Loucy (cell line): ENCODE measurements around the gene TAGLN2.
A peak's percentile ranks its signal among the peaks of the same experiment; 100 is the strongest.
"Not testable (repeated sequence)": the region's sequence is repeated elsewhere in the genome, so short reads cannot be mapped to it uniquely, and the experiment has no call there.

ENCODE experiments used
- H2AFZ ChIP-seq: fragments of 200-600 bp; sonication (generic); 2 replicates; pipeline ENCODE4 v1.6.0; 2016; ENCODE audit warnings: antibody characterized with exemption, mild to moderate bottlenecking, low read length, moderate library complexity
- H3F3A ChIP-seq: fragments of 200-600 bp; 2 replicates; pipeline ENCODE4 v1.6.0; 2016; ENCODE audit warnings: antibody characterized with exemption, low read depth, mild to moderate bottlenecking
- H3K27me3 ChIP-seq: fragments of 200-600 bp; sonication (generic); 2 replicates; pipeline ENCODE4 v1.6.1; 2014; ENCODE audit warnings: low read length, mild to moderate bottlenecking; ENCODE audit not compliant: insufficient read depth, poor library complexity, severe bottlenecking
- H3K36me3 ChIP-seq: fragments of 200-600 bp; sonication (generic); 2 replicates; pipeline ENCODE4 v1.6.1; 2016; ENCODE audit warnings: low read length; ENCODE audit not compliant: insufficient read depth
- H3K4me1 ChIP-seq: fragments of 200-600 bp; sonication (generic); 2 replicates; pipeline ENCODE4 v1.5.1; 2014; ENCODE audit warnings: low read length, mild to moderate bottlenecking; ENCODE audit not compliant: insufficient read depth, poor library complexity, severe bottlenecking
- H3K4me2 ChIP-seq: fragments of 200-600 bp; sonication (generic); 2 replicates; pipeline ENCODE4 v1.6.0; 2014; ENCODE audit warnings: antibody characterized with exemption, low read length, low read depth, mild to moderate bottlenecking; ENCODE audit not compliant: poor library complexity, severe bottlenecking
- H3K4me3 ChIP-seq: fragments of 200-600 bp; sonication (generic); 2 replicates; pipeline ENCODE4 v1.5.1; 2014; ENCODE audit warnings: low read length, mild to moderate bottlenecking, mixed read lengths; ENCODE audit not compliant: poor library complexity, severe bottlenecking
- H3K79me2 ChIP-seq: fragments of 200-600 bp; sonication (generic); 2 replicates; pipeline ENCODE4 v1.6.1; 2014; ENCODE audit warnings: low read length; ENCODE audit not compliant: insufficient read depth
- H3K9ac ChIP-seq: fragments of 200-600 bp; sonication (generic); 2 replicates; pipeline ENCODE4 v1.6.0; 2014; ENCODE audit warnings: mild to moderate bottlenecking, low read depth, low read length, moderate library complexity; ENCODE audit not compliant: poor library complexity, severe bottlenecking
- H3K9me2 ChIP-seq: fragments of 200-600 bp; sonication (generic); replicated peaks from 2 replicates; pipeline ENCODE4 v1.6.1; 2016; ENCODE audit warnings: low read depth, low read length, mixed read lengths
- H3K9me3 ChIP-seq: fragments of 200-600 bp; sonication (generic); 2 replicates; pipeline ENCODE4 v1.6.1; 2014; ENCODE audit warnings: mild to moderate bottlenecking, antibody characterized with exemption, low read length, low read depth; ENCODE audit not compliant: insufficient read depth
- H4K20me1 ChIP-seq: fragments of 200-600 bp; sonication (generic); 2 replicates; pipeline ENCODE4 v1.6.0; 2014; ENCODE audit warnings: antibody characterized with exemption, low read length, mild to moderate bottlenecking; ENCODE audit not compliant: insufficient read depth, poor library complexity, severe bottlenecking
- EZH2phosphoT487 ChIP-seq: fragments of 200-600 bp; IDR thresholded peaks from 2 replicates; pipeline ENCODE4 v1.6.1; 2018; ENCODE audit warnings: antibody characterized with exemption, mild to moderate bottlenecking, moderate library complexity, borderline replicate concordance
- TF ChIP-seq, protein P1 (sequence below): fragments of 200-600 bp; sonication (generic); conservative IDR thresholded peaks from 2 replicates; pipeline ENCODE4 v1.5.1; 2014; ENCODE audit warnings: mild to moderate bottlenecking, antibody characterized with exemption, low read length

The TAGLN2 gene

DNA sequence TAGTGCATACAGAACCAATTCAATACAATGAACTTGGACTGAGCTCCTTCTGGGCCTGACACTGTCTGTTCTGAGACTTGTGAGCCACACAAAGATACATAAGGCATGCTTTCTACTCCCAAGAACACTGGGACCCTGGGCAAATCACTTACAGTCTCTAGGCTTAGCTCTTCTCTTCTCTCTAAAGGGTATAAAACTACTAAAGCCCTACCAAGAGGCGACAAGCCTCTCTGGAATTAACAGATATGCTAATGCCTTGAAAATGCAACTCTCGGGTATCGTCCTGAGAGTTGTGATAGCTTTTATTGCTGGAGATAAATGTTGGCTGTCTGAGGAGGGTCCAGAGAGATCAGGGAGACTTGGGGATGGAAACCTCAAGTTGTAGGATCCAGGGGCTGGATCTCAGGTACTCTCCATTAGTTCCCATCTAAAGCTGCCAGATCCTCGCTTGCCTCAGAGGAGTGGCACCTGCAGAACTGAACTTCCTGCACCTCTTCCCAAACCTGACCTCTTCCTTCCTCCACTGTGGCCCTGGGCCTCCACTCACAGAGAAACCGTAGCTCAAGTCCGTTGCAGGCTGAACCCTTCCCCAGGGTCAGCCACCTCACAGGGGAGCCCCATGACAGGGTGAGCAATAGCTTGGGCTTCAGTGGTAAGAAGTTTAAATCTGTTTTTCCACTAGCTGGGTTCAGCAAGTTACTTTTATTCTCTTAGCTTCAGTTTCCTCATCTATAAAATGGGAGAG is 13.8 kb downstream of the TAGLN2 start:
- Histone ChIP-seq H3K4me2 (peak overlapping the region; percentile 88), H4K20me1 (no peaks in the 10 kb centered on the region), H3K9ac (peak overlapping the region; percentile 86), H3K9me3 (no peaks in the 10 kb centered on the region), H3F3A (peaks cover 9% of the 10 kb centered on the region; the same call in 1 of the 2 replicates), H3K4me1 (peaks cover 82% of the 10 kb centered on the region), H3K27me3 (no peaks in the 10 kb centered on the region), H3K79me2 (peaks cover 17% of the 10 kb centered on the region), H2AFZ (no peak overlapping the region), H3K9me2 (no peaks in the 10 kb centered on the region), H3K4me3 (peak overlapping the region; percentile 62), H3K36me3 (peaks cover 17% of the 10 kb centered on the region; the same call in 1 of the 2 replicates)
- no peak for TF ChIP-seq EZH2phosphoT487
- TF ChIP-seq, protein P1, sequence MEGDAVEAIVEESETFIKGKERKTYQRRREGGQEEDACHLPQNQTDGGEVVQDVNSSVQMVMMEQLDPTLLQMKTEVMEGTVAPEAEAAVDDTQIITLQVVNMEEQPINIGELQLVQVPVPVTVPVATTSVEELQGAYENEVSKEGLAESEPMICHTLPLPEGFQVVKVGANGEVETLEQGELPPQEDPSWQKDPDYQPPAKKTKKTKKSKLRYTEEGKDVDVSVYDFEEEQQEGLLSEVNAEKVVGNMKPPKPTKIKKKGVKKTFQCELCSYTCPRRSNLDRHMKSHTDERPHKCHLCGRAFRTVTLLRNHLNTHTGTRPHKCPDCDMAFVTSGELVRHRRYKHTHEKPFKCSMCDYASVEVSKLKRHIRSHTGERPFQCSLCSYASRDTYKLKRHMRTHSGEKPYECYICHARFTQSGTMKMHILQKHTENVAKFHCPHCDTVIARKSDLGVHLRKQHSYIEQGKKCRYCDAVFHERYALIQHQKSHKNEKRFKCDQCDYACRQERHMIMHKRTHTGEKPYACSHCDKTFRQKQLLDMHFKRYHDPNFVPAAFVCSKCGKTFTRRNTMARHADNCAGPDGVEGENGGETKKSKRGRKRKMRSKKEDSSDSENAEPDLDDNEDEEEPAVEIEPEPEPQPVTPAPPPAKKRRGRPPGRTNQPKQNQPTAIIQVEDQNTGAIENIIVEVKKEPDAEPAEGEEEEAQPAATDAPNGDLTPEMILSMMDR: no peak

DNA sequence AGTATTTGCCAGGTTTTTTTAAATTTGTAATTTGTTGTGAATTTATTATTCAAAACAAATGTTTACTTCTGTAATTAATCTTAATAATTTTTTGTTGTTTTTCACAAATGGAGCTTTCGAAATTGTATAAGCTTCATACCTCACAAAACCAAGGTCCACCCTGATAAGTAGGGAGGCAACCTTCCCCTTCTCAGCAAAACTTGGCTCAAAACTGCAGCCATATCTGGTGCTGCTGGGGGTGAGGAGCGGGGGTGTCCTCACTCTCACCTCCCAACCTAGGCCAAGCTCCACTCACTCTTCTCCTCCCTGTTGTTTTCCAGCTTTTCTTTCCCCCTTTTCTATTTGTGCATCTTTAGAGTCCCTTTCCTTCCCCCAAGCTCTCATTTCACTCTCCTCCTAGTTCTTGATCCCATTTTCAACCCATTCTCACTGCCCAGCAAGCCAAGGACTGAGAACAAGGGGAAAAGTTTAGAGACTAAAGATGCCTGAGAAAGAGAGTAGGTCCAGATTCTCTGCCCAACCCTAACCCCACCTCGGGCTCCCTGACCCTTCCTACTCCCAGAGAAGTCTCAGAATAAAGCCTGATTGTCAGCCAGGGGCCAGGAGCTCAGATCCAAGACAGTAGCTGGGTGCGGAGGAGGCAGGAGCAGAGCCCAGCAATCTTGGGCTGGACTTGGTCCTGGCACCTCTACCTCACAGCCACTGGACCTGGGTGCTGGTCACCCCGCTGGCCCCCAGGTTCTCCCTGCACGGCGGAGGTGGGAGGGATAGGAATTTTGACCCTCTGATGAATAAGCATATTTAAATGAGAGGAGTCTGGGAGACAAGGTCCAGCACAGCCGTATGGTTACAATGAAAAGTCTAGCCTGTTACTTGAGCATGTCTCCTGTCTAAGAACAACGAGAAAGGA is 17.0 kb downstream of the TAGLN2 start:
- H3K9me3 ChIP-seq: peaks cover 5% of the 10 kb centered on the region; the same call in 1 of the 2 replicates
- TF ChIP-seq, protein P1: no peak
- TF ChIP-seq EZH2phosphoT487: no peak
- no peaks in the 10 kb centered on the region for H3K27me3 ChIP-seq
- H3K9ac ChIP-seq: no peak overlapping the region
- no peaks in the 10 kb centered on the region for H4K20me1 ChIP-seq
- H3K36me3 ChIP-seq: no peaks in the 10 kb centered on the region
- H3K4me3 ChIP-seq: no peak overlapping the region
- peaks cover 9% of the 10 kb centered on the region for H3K79me2 ChIP-seq
- H2AFZ ChIP-seq: no peak overlapping the region
- peaks cover 9% of the 10 kb centered on the region; the same call in 1 of the 2 replicates for H3F3A ChIP-seq
- H3K4me2 ChIP-seq: no peak overlapping the region
- no peaks in the 10 kb centered on the region for H3K9me2 ChIP-seq
- peaks cover 62% of the 10 kb centered on the region for H3K4me1 ChIP-seq

DNA sequence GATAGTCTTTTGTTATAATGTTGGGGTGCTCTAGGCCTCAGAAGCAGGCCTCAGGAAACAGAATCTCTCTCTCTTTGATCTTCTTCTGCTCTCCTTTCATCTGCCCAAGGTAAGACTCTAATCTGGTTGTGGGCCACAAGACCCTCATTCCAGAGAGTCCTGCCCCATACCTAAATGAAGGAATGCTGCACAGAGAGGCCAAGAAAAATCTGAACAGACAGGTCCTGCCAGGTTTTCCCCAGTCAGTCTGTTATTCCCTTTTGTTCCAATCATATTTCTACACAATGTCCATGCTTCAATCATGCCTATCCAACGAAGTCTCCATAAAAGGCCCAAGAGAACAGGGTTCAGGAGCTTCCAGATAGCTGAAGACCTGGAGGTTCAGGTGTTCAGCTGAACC is 18.3 kb downstream of the TAGLN2 start:
- no peaks in the 10 kb centered on the region for H4K20me1 ChIP-seq
- H3K4me2 ChIP-seq: no peak overlapping the region
- no peak overlapping the region for H3K9ac ChIP-seq
- peaks cover 5% of the 10 kb centered on the region; the same call in 1 of the 2 replicates for H3K9me3 ChIP-seq
- H3F3A ChIP-seq: peaks cover 9% of the 10 kb centered on the region; the same call in 1 of the 2 replicates
- H3K36me3 ChIP-seq: no peaks in the 10 kb centered on the region
- H3K4me3 ChIP-seq: no peak overlapping the region
- no peak for TF ChIP-seq EZH2phosphoT487
- TF ChIP-seq, protein P1: no peak
- H3K4me1 ChIP-seq: peaks cover 49% of the 10 kb centered on the region
- H3K27me3 ChIP-seq: no peaks in the 10 kb centered on the region
- H2AFZ ChIP-seq: no peak overlapping the region
- peaks cover 5% of the 10 kb centered on the region for H3K79me2 ChIP-seq
- no peaks in the 10 kb centered on the region for H3K9me2 ChIP-seq

DNA sequence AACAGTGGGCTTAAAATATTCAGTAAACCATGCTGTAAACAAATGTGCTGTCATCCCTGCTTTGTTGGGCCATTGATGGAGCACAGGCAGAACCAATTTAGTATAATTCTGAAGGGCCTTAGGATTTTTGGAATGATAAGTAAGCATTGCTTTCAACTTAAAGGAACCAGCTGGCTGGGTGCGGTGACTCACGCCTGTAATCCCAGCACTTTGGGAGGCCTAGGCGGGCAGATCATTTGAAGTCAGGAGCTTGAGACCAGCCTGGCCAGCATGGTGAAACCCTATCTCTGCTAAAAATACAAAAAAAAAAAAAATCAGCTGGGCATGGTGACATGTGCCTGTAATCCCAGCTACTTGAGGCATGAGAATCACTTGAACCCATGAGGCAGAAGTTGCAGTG is 21.3 kb downstream of the TAGLN2 start:
- H3K9ac ChIP-seq, H2AFZ ChIP-seq, H3K27me3 ChIP-seq, H3K9me2 ChIP-seq, H3K36me3 ChIP-seq, H3K9me3 ChIP-seq, H4K20me1 ChIP-seq, H3K4me2 ChIP-seq, H3F3A ChIP-seq, H3K79me2 ChIP-seq, H3K4me3 ChIP-seq: not testable (repeated sequence)
- H3K4me1 ChIP-seq: peaks cover 30% of the 10 kb centered on the region
